ENCODE data around the gene DUOXA2.

Gene DUOXA2

GRCh38 chr15:45094358-45094730 is 19.8 kb upstream of the DUOXA2 start:
- H3K9me3 ChIP-seq (ENCODE audit: insufficient read depth, low read depth, low read length) = no peaks in the 10 kb centered on the region
- H3K4me1 ChIP-seq (ENCODE audit: insufficient read depth, low read length, poor library complexity, severe bottlenecking) = no peaks in the 10 kb centered on the region
- H3K36me3 ChIP-seq (ENCODE audit: insufficient read depth, low read length) = no peaks in the 10 kb centered on the region
- H4K20me1 ChIP-seq (ENCODE audit: insufficient read depth, low read length, poor library complexity, severe bottlenecking) = no peaks in the 10 kb centered on the region
- no peak overlapping the region for H3K9ac ChIP-seq (ENCODE audit: low read depth, low read length, poor library complexity, severe bottlenecking)
- TF ChIP-seq CTCF (conservative IDR thresholded peaks at IDR 0.05; ENCODE audit: low read length) = no peak
- no peak overlapping the region for H3K4me3 ChIP-seq (ENCODE audit: low read length, poor library complexity, severe bottlenecking)
- H3F3A ChIP-seq (ENCODE audit: low read depth) = no peaks in the 10 kb centered on the region
- H3K79me2 ChIP-seq (ENCODE audit: insufficient read depth, low read length) = no peaks in the 10 kb centered on the region
- H3K27me3 ChIP-seq (ENCODE audit: insufficient read depth, low read length, poor library complexity, severe bottlenecking) = no peaks in the 10 kb centered on the region
- H3K4me2 ChIP-seq (ENCODE audit: low read depth, low read length, poor library complexity, severe bottlenecking) = no peak overlapping the region
- no peak overlapping the region for H2AFZ ChIP-seq (ENCODE audit: low read length)
- no peaks in the 10 kb centered on the region for H3K9me2 ChIP-seq (replicated peaks; ENCODE audit: low read depth, low read length)

- no peaks in the 10 kb centered on the region for H3K9me2 ChIP-seq (replicated peaks; ENCODE audit: low read depth, low read length)
- no peak overlapping the region for H3K4me3 ChIP-seq (ENCODE audit: low read length, poor library complexity, severe bottlenecking)
- no peaks in the 10 kb centered on the region for H3K9me3 ChIP-seq (ENCODE audit: insufficient read depth, low read depth, low read length)
- H2AFZ ChIP-seq (ENCODE audit: low read length) = no peak overlapping the region
- H3K4me1 ChIP-seq (ENCODE audit: insufficient read depth, low read length, poor library complexity, severe bottlenecking) = no peaks in the 10 kb centered on the region
- no peak overlapping the region for H3K9ac ChIP-seq (ENCODE audit: low read depth, low read length, poor library complexity, severe bottlenecking)
- no peaks in the 10 kb centered on the region for H3F3A ChIP-seq (ENCODE audit: low read depth)
- H3K4me2 ChIP-seq (ENCODE audit: low read depth, low read length, poor library complexity, severe bottlenecking) = no peak overlapping the region
- no peaks in the 10 kb centered on the region for H3K79me2 ChIP-seq (ENCODE audit: insufficient read depth, low read length)
- no peaks in the 10 kb centered on the region for H3K27me3 ChIP-seq (ENCODE audit: insufficient read depth, low read length, poor library complexity, severe bottlenecking)
- TF ChIP-seq CTCF (conservative IDR thresholded peaks at IDR 0.05; ENCODE audit: low read length) (no peak), EZH2phosphoT487 (IDR thresholded peaks at IDR 0.05; ENCODE audit: borderline replicate concordance) (no peak)
- no peaks in the 10 kb centered on the region for H4K20me1 ChIP-seq (ENCODE audit: insufficient read depth, low read length, poor library complexity, severe bottlenecking)
- no peaks in the 10 kb centered on the region for H3K36me3 ChIP-seq (ENCODE audit: insufficient read depth, low read length)
These were observed 18.5 kb upstream of the DUOXA2 start for GRCh38 chr15:45095661-45096060.

DNA sequence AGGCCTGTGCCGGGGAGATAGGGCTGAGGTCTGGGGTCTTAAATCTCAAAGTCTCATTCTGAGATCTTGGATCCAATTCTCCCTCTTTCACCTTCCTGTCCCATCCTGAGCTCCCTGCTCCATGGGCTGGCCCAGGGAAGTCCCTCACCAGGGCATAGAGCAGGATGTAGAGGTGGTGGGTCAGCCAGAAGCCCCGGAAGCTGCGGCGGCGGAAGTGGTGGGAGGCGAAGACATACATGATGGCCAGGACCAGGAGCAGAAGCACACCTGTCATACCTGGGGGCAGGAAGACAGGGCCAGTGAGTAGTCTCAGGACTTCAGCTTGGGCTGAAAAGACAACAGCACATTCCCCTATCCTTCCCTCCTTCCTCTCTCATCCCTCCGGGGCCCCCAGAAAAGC is 16.7 kb upstream of the DUOXA2 start:
- Histone ChIP-seq H3K36me3 (ENCODE audit: insufficient read depth, low read length) (no peaks in the 10 kb centered on the region), H3K4me3 (ENCODE audit: low read length, poor library complexity, severe bottlenecking) (no peak overlapping the region), H3K9me2 (replicated peaks; ENCODE audit: low read depth, low read length) (no peaks in the 10 kb centered on the region), H4K20me1 (ENCODE audit: insufficient read depth, low read length, poor library complexity, severe bottlenecking) (no peaks in the 10 kb centered on the region), H3K4me2 (ENCODE audit: low read depth, low read length, poor library complexity, severe bottlenecking) (no peak overlapping the region), H3K4me1 (ENCODE audit: insufficient read depth, low read length, poor library complexity, severe bottlenecking) (no peaks in the 10 kb centered on the region), H3K79me2 (ENCODE audit: insufficient read depth, low read length) (no peaks in the 10 kb centered on the region), H2AFZ (ENCODE audit: low read length) (no peak overlapping the region), H3K27me3 (ENCODE audit: insufficient read depth, low read length, poor library complexity, severe bottlenecking) (no peaks in the 10 kb centered on the region), H3F3A (ENCODE audit: low read depth) (no peaks in the 10 kb centered on the region), H3K9me3 (ENCODE audit: insufficient read depth, low read depth, low read length) (no peaks in the 10 kb centered on the region), H3K9ac (ENCODE audit: low read depth, low read length, poor library complexity, severe bottlenecking) (no peak overlapping the region)
- TF ChIP-seq EZH2phosphoT487 (IDR thresholded peaks at IDR 0.05; ENCODE audit: borderline replicate concordance) = no peak
- no peak for TF ChIP-seq CTCF (conservative IDR thresholded peaks at IDR 0.05; ENCODE audit: low read length)
